NCI-H2081 treated with DMSO at 0.1 percent for 48 hours (cell line): ENCODE results near the gene ICAM2.
A peak's percentile ranks its signal among the peaks of the same experiment; 100 is the strongest.
"Not testable (repeated sequence)": the region's sequence is repeated elsewhere in the genome, so short reads cannot be mapped to it uniquely, and the experiment has no call there.

Experiments used
- DNase-seq: peaks from one replicate; lab custom pipeline; 2025; lab: John Stamatoyannopoulos, UW

Gene ICAM2

GRCh38 chr17:64042700-64043485 lies 22.5 kb upstream of the ICAM2 start:
- no peak for DNase-seq

- no peak for DNase-seq
Observed at GRCh38 chr17:64041912-64042311, 21.5 kb upstream of the ICAM2 start.

GRCh38 chr17:64040206-64040605 lies 19.8 kb upstream of the ICAM2 start:
- DNase-seq, result no peak

- no peak for DNase-seq
Observed at GRCh38 chr17:64039106-64039400, 18.6 kb upstream of the ICAM2 start.

GRCh38 chr17:64038331-64039105 lies 18.1 kb upstream of the ICAM2 start:
- no peak for DNase-seq

GRCh38 chr17:64037802-64038201 lies 17.4 kb upstream of the ICAM2 start:
- no peak for DNase-seq

GRCh38 chr17:64037180-64037579 lies 16.7 kb upstream of the ICAM2 start:
- DNase-seq, result no peak

GRCh38 chr17:64036198-64036922 lies 15.9 kb upstream of the ICAM2 start:
- DNase-seq, result no peak

- no peak for DNase-seq
Observed at GRCh38 chr17:64032081-64032480, 11.6 kb upstream of the ICAM2 start.

- DNase-seq, result no peak
Observed at GRCh38 chr17:64028874-64029464, 8.5 kb upstream of the ICAM2 start.

- peak; percentile 57 for DNase-seq
Observed at GRCh38 chr17:64025732-64026294, 5.4 kb upstream of the ICAM2 start.

- no peak for DNase-seq
Observed at GRCh38 chr17:64024781-64025731, 4.6 kb upstream of the ICAM2 start.

- DNase-seq, result no peak
Observed at GRCh38 chr17:64024215-64024654, 3.8 kb upstream of the ICAM2 start.

GRCh38 chr17:64022611-64023063 lies 2.2 kb upstream of the ICAM2 start:
- DNase-seq, result no peak

- not testable (repeated sequence) for DNase-seq
Observed at GRCh38 chr17:64019551-64019961, 877 bp downstream of the ICAM2 start.

- no peak for DNase-seq
Observed at GRCh38 chr17:64017381-64017980, 3.0 kb downstream of the ICAM2 start.

- no peak for DNase-seq
Observed at GRCh38 chr17:64016974-64017373, 3.5 kb downstream of the ICAM2 start.

- no peak for DNase-seq
Observed at GRCh38 chr17:64016231-64016784, 4.1 kb downstream of the ICAM2 start.

- no peak for DNase-seq
Observed at GRCh38 chr17:64015447-64015846, 5.0 kb downstream of the ICAM2 start.
